Measurements from ENCODE around the gene RASSF7.

Gene RASSF7

DNA sequence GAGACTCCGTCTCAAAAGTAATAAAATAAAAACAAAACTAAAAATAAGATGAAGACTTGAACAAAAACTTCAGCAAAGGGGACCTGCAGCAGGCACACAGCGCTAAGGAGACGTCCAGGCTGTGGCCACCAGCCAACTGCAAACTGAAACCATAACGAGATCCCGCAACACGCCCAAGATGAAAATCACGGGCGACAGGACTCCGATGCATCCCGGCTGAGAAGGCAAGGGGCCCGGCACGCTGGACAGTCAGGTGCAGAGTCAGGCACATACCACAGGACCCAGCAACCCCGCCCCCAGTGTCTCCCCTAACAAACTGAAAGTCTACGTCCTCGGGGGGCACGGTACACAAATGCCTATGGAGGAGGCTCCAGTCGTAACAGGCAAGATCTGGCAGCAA is 34.6 kb upstream of the RASSF7 start:
- no peaks in the 10 kb centered on the region for H3K9me3 ChIP-seq (ENCODE audit: insufficient read depth, low read depth, low read length)
- no peaks in the 10 kb centered on the region for H3K27me3 ChIP-seq (ENCODE audit: insufficient read depth, low read length)
- H3K4me1 ChIP-seq (ENCODE audit: insufficient read depth, low read length), result no peaks in the 10 kb centered on the region
- no peak overlapping the region for H3K27ac ChIP-seq (ENCODE audit: low read depth, low read length)
- WGBS, result 89% methylated on average over 17 of the region's 17 CpGs
- H3K9ac ChIP-seq (ENCODE audit: low read depth, low read length), result no peak overlapping the region
- no peak overlapping the region for H3K4me3 ChIP-seq (ENCODE audit: low read length)
- no peaks in the 10 kb centered on the region for H3K36me3 ChIP-seq (ENCODE audit: insufficient read depth, low read length)

DNA sequence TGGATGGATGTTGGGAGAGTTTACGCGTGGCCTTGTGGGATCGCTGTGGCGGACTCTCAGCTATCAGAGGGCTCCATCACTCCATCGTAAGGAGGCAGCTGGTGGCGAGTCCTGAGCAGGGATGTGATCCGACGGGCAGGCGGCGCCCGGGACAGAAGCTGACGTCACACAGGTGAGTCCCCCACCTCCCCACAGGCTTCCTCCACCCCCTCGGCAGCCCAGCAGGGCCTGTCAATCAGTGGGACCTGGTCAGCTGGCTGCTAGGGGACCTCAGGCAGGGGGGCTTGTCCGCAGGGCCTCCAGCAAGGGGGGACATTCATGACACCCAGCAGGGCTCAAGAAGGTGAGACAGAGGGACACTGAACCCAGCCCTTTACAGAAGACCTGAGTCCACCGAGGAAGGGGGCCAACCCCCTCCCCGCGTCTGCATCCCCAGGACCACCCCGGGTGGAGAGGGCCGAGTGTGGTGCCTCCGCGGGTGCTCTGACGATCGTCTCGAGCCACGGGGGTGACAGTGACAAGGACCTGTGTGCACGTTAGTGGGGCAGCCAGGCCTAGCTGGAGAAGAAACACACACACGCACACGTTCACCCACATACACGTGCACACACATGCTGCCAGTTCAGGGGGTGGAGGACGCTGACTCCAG is 32.5 kb upstream of the RASSF7 start:
- WGBS, result 87% methylated on average over 30 of the region's 30 CpGs
- H3K9me3 ChIP-seq (ENCODE audit: insufficient read depth, low read depth, low read length), result no peaks in the 10 kb centered on the region
- peaks cover 17% of the 10 kb centered on the region for H3K36me3 ChIP-seq (ENCODE audit: insufficient read depth, low read length)
- no peak overlapping the region for H3K4me3 ChIP-seq (ENCODE audit: low read length)
- no peak overlapping the region for H3K27ac ChIP-seq (ENCODE audit: low read depth, low read length)
- H3K27me3 ChIP-seq (ENCODE audit: insufficient read depth, low read length), result no peaks in the 10 kb centered on the region
- no peak overlapping the region for H3K9ac ChIP-seq (ENCODE audit: low read depth, low read length)
- H3K4me1 ChIP-seq (ENCODE audit: insufficient read depth, low read length), result no peaks in the 10 kb centered on the region

DNA sequence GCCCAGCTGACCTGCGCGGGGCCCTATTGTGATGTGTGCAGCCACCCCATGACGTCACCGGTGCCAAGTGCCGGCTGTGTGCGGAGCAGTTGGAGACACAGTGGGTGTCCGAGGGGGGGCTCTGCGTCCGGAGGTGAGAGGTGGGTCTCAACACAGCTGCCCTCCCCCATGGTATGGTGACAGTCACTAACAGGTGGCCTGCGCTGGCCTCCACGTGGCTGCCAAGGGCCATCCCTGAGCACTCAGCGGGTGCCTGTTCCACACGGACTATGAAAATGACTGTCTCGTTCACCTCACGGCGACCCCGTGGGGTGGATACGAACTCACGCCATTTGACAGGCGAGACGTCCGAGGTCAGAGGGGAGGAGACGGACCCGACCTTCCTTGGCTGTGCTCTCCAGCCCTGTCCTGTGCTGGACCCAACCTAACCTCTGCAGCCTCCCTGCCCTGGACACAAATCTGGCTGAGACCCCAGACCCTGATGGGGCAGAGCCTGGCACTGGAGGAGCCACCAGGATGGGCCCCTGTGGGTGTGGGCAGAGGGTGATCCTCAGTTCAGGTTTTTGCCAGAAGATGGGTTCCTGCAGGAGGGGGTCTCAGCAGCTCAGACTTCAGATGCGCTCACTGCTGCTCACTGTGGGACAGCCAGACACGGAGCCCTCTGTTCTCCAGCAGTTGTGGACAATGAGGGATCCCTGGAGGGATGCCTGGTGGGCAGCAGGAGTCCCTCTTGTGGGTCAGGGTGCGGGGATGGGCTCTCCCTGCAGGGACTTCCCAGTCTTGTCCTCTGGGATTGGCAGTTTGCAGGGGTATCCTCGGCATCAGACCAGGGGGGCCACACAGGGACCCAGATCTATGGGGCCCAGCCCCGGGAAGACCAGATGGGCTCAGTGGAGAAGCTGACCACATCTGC is 31.7 kb upstream of the RASSF7 start:
- WGBS, result 82% methylated on average over 29 of the region's 29 CpGs
- Histone ChIP-seq H3K27ac (ENCODE audit: low read depth, low read length) (no peak overlapping the region), H3K9ac (ENCODE audit: low read depth, low read length) (no peak overlapping the region), H3K4me1 (ENCODE audit: insufficient read depth, low read length) (no peaks in the 10 kb centered on the region), H3K9me3 (ENCODE audit: insufficient read depth, low read depth, low read length) (no peaks in the 10 kb centered on the region), H3K36me3 (ENCODE audit: insufficient read depth, low read length) (peaks cover 22% of the 10 kb centered on the region), H3K4me3 (ENCODE audit: low read length) (no peak overlapping the region), H3K27me3 (ENCODE audit: insufficient read depth, low read length) (no peaks in the 10 kb centered on the region)

DNA sequence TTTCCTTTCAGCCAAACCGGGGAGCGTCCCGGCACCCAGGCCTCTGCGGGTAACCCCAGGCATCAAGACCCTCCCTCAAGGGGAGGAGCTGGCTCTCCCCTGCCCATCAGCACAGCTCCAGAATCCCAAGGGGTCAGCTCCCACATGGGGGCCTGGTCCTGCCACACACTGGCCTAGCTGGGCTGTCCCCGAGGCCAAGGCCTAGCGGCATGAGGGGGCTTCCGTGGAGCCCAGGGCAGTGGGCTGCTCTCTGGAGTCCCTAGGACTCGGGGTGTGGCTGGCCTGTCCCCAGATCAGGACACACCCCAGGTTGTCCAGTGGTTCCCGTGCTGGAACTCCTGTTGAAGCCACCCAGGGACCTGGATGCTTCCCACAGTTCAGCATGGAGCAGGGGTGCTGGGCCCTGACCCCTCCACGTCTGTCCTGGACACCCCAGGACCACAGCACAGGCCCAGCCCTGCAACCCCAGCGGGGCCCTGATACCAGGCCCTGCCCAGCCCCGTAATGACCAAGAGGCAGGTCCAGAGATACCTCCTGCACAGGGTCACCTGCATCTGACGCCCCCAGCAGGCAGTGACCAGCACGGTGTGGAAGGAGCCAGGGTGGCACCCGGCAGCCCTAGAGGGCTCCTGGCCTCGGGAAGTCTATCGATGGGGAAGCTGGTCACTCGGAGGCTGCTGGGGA is 30.9 kb upstream of the RASSF7 start:
- H3K9me3 ChIP-seq (ENCODE audit: insufficient read depth, low read depth, low read length), result no peaks in the 10 kb centered on the region
- WGBS, result 91% methylated on average over 18 of the region's 18 CpGs
- H3K27me3 ChIP-seq (ENCODE audit: insufficient read depth, low read length), result no peaks in the 10 kb centered on the region
- H3K36me3 ChIP-seq (ENCODE audit: insufficient read depth, low read length), result peaks cover 22% of the 10 kb centered on the region
- no peak overlapping the region for H3K27ac ChIP-seq (ENCODE audit: low read depth, low read length)
- H3K4me1 ChIP-seq (ENCODE audit: insufficient read depth, low read length), result no peaks in the 10 kb centered on the region
- no peak overlapping the region for H3K4me3 ChIP-seq (ENCODE audit: low read length)
- H3K9ac ChIP-seq (ENCODE audit: low read depth, low read length), result no peak overlapping the region

DNA sequence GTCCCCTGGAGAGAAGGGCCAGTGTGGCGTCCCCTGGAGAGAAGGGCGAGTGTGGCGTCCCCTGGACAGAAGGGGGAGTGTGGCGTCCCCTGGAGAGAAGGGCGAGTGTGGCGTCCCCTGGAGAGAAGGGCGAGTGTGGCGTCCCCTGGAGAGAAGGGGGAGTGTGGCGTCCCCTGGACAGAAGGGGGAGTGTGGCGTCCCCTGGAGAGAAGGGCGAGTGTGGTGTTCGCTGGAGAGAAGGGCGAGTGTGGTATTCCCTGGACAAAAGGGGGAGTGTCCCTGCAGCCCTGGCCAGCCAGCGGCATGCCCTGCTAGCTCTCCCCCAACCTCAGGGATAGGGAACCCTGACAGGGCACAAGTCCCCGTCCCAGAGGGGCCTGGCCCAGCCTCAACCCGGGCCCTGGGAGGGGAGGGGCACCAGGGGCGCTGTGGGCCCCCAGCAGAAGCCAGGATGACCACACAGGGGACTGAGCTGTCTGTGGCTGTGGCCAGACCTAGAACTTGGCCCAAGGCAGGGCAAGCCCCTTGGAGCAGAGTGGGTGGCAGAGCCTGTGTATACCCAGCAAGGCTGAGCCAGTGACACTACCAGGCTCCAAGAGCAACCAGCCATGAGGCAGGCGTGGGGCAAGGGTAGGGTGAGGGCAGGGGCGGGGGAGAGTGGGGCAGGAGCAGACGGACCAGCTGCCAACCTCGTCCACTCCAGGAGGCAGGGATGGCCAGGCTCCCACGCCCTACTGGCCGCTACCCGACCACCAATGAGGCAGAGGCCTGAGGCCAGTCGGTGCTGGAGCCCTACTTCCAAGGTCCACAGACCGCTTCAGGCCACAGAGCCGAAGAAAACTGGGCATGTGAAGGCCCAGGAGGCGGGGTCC is 29.6 kb upstream of the RASSF7 start:
- peaks cover 22% of the 10 kb centered on the region for H3K36me3 ChIP-seq (ENCODE audit: insufficient read depth, low read length)
- H3K9me3 ChIP-seq (ENCODE audit: insufficient read depth, low read depth, low read length), result no peaks in the 10 kb centered on the region
- no peaks in the 10 kb centered on the region for H3K4me1 ChIP-seq (ENCODE audit: insufficient read depth, low read length)
- 92% methylated on average over 28 of the region's 28 CpGs for WGBS
- H3K9ac ChIP-seq (ENCODE audit: low read depth, low read length), result no peak overlapping the region
- no peak overlapping the region for H3K27ac ChIP-seq (ENCODE audit: low read depth, low read length)
- no peak overlapping the region for H3K4me3 ChIP-seq (ENCODE audit: low read length)
- peaks cover 2% of the 10 kb centered on the region for H3K27me3 ChIP-seq (ENCODE audit: insufficient read depth, low read length)

DNA sequence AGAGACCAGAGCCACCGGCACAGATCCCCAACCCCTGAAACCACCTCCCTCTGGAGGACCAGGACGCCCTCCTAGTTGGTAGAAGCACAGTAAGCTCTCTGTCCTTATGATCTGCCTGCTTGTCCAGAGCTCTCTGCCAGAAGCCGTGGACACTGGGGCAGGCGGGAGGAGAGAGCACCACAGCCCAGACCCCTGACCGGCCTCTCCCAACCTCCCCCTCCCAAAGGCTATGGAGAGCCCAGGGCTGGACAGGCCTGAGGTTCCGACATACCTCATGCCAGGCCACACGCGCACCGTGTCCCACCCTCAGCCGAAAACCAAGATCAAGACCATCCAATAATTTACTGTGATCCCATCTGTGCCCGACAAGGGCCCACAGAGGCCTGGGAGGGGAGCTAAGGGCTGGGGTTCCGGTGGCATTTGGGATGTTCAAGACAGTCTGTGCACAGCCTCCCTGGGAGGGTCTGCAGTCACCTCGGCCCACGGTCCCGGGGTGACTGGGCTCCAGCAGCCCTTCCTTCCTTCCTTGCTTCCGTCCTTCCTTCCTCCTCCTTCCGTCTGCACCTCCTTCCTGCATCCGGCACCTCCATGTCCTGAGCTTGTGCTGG is 28.7 kb upstream of the RASSF7 start:
- no peak overlapping the region for H3K4me3 ChIP-seq (ENCODE audit: low read length)
- H3K9me3 ChIP-seq (ENCODE audit: insufficient read depth, low read depth, low read length), result no peaks in the 10 kb centered on the region
- no peaks in the 10 kb centered on the region for H3K4me1 ChIP-seq (ENCODE audit: insufficient read depth, low read length)
- 96% methylated on average over 18 of the region's 18 CpGs for WGBS
- peaks cover 22% of the 10 kb centered on the region for H3K36me3 ChIP-seq (ENCODE audit: insufficient read depth, low read length)
- no peak overlapping the region for H3K27ac ChIP-seq (ENCODE audit: low read depth, low read length)
- no peak overlapping the region for H3K9ac ChIP-seq (ENCODE audit: low read depth, low read length)
- peaks cover 10% of the 10 kb centered on the region for H3K27me3 ChIP-seq (ENCODE audit: insufficient read depth, low read length)

DNA sequence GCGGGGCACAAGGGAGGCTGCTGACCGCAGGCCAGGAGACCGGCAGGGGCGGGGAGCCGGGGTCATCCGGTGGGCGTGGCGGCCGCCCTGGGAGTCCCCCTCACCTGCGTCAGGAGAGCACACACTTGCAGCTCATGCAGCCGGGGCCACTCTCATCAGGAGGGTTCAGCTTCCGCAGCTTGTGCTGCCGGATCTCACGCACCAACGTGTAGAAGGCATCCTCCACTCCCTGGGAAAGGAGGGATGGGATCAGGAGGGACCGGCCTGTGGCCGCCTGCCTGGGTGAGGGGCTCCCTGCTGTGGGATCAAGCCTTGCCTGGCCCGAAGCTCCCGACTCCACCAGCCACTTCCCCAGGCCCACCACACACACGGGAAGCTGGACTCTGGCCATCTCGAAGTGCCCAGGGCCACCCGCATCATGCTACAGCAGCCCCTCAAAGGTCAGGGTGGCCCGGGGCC is 28.2 kb upstream of the RASSF7 start:
- Histone ChIP-seq H3K9me3 (ENCODE audit: insufficient read depth, low read depth, low read length) (no peaks in the 10 kb centered on the region), H3K4me1 (ENCODE audit: insufficient read depth, low read length) (peaks cover under 1% of the 10 kb centered on the region; the same call in 1 of the 2 replicates), H3K36me3 (ENCODE audit: insufficient read depth, low read length) (peaks cover 22% of the 10 kb centered on the region), H3K4me3 (ENCODE audit: low read length) (no peak overlapping the region), H3K9ac (ENCODE audit: low read depth, low read length) (no peak overlapping the region), H3K27ac (ENCODE audit: low read depth, low read length) (no peak overlapping the region), H3K27me3 (ENCODE audit: insufficient read depth, low read length) (peaks cover 16% of the 10 kb centered on the region)
- 93% methylated on average over 23 of the region's 23 CpGs for WGBS

DNA sequence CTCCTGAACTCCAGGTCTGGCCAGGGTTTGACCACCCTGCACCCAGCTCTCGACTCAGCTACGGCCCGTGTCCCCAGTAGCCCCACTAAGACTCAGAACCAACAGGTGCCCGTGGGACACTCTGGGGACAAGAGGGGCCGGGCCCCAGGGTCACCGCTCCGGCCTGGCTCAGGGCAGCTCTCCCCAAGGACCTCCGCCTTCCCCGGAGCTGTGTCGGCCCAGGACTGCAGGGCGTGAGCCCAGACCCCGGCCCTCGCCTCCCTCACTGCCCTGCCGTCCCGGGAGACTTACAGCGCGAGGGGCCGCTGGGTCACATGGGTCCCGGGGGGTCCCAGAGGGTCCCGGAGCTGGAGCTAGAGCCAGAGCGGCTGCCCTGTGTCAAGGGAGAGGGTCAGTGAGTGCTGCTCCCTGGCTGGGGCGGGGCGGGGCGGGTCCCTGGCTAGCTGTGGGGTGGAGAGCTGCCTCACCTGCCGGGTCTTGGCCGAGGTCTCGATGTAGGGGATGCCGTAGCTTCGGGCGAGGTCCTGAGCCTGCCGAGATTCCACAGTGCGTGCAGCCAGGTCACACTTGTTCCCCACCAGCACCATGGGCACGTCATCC is 27.7 kb upstream of the RASSF7 start:
- H3K36me3 ChIP-seq (ENCODE audit: insufficient read depth, low read length), result peaks cover 22% of the 10 kb centered on the region
- H3K27ac ChIP-seq (ENCODE audit: low read depth, low read length), result no peak overlapping the region
- H3K4me1 ChIP-seq (ENCODE audit: insufficient read depth, low read length), result peaks cover 4% of the 10 kb centered on the region; the same call in 1 of the 2 replicates
- no peak overlapping the region for H3K4me3 ChIP-seq (ENCODE audit: low read length)
- 96% methylated on average over 33 of the region's 33 CpGs for WGBS
- peaks cover 21% of the 10 kb centered on the region for H3K27me3 ChIP-seq (ENCODE audit: insufficient read depth, low read length)
- H3K9ac ChIP-seq (ENCODE audit: low read depth, low read length), result no peak overlapping the region
- no peaks in the 10 kb centered on the region for H3K9me3 ChIP-seq (ENCODE audit: insufficient read depth, low read depth, low read length)

DNA sequence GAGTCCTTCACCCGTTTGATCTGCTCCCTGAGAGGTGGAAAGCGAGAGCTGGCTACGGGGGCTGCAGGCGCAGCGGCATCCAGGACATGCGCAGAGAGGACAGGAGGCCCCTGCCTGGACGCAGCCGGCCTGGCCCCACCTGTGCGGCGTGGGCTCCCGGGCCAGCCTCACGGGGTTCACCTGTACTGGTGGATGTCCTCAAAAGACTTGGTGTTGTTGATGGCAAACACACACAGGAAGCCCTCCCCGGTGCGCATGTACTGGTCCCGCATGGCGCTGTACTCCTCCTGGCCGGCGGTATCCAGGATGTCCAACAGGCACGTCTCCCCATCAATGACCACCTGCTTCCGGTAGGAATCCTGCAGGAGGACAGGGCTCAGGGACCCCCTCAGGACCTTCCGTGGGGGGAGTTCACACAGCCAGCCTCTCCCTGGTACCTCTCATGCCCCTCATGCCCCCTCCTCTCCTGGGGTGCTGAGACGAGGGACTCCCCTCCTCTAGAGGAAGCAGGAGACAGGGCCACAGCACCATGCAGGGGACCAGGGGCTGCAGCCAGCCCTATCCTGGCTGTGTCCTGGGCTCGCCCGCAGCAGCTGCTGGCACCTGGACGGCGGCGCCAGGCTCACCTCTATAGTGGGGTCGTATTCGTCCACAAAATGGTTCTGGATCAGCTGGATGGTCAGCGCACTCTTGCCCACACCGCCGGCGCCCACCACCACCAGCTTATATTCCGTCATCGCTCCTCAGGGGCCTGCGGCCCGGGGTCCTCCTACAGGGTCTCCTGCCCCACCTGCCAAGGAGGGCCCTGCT is 27.0 kb upstream of the RASSF7 start:
- Histone ChIP-seq H3K4me1 (ENCODE audit: insufficient read depth, low read length) (peaks cover 4% of the 10 kb centered on the region; the same call in 1 of the 2 replicates), H3K27ac (ENCODE audit: low read depth, low read length) (no peak overlapping the region), H3K27me3 (ENCODE audit: insufficient read depth, low read length) (peaks cover 23% of the 10 kb centered on the region), H3K36me3 (ENCODE audit: insufficient read depth, low read length) (peaks cover 22% of the 10 kb centered on the region), H3K9me3 (ENCODE audit: insufficient read depth, low read depth, low read length) (no peaks in the 10 kb centered on the region), H3K4me3 (ENCODE audit: low read length) (peak overlapping the region; percentile 81), H3K9ac (ENCODE audit: low read depth, low read length) (no peak overlapping the region)
- 95% methylated on average over 37 of the region's 37 CpGs for WGBS

All from HUES64 (cell line).